Stomach (tissue), 19 donors: ENCODE results near the gene SUN1. TPM values are rescaled to one million over a fixed set of nuclear protein-coding genes. Genes with fewer than 3 reads are reported as not detected.
A peak's percentile ranks its signal among the peaks of the same experiment; 100 is the strongest.

Source experiments
- DNase-seq, 2 donors: peaks; one replicate each; pipeline versions ENCODE4 v3.0.0 to v3.0.0-alpha.2; 2013 to 2019
- H3K27ac ChIP-seq, 5 donors: fragments of 200-600 bp in 4 of 5; sonication (generic) in 4 of 5; one replicate each; pipeline ENCODE4 v1.5.1; 2013 to 2019; ENCODE audit warnings: mild to moderate bottlenecking in 1 of 5, moderate library complexity in 1 of 5
- H3K27me3 ChIP-seq, 3 donors: fragments of 200-600 bp; sonication (generic); one replicate each; pipeline ENCODE4 v1.5.1; 2017 to 2019; ENCODE audit warnings: mixed run types in 1 of 3
- H3K36me3 ChIP-seq, 4 donors: fragments of 200-600 bp; sonication (generic); 1 replicate in 3 of 4; 2 replicates in 1 of 4; pipeline ENCODE4 v1.5.1; 2016 to 2019
- H3K4me1 ChIP-seq, 4 donors: fragments of 200-600 bp; sonication (generic); one replicate each; pipeline ENCODE4 v1.5.1; 2016 to 2019
- H3K4me3 ChIP-seq, 4 donors: fragments of 200-600 bp; sonication (generic) in 3 of 4; one replicate each; pipeline ENCODE4 v1.5.1; 2016 to 2019; ENCODE audit warnings: mild to moderate bottlenecking in 1 of 4
- H3K9me3 ChIP-seq, 4 donors: fragments of 200-600 bp; sonication (generic); one replicate each; pipeline ENCODE4 v1.5.1; 2016 to 2019
- CTCF ChIP-seq, 7 experiments: fragments of 450-650 bp in 4 of 7; fragments of 200-600 bp in 3 of 7; sonication (generic) in 3 of 7; IDR thresholded peaks; one replicate each; pipeline ENCODE4 v1.5.1; 2016 to 2019; ENCODE audit warnings: antibody characterized with exemption in 7 of 7, control low read depth in 2 of 7, mild to moderate bottlenecking in 1 of 7
- EP300 ChIP-seq: sonication (generic); formaldehyde crosslinking; IDR thresholded peaks from one replicate; pipeline ENCODE4 v1.6.1; 2017; ENCODE audit warnings: antibody characterized with exemption
- POLR2A ChIP-seq, 4 donors: fragments of 450-650 bp; IDR thresholded peaks; one replicate each; pipeline ENCODE4 v1.6.1; 2016; ENCODE audit warnings: antibody characterized with exemption in 4 of 4, control low read depth in 2 of 4, mild to moderate bottlenecking in 1 of 4, moderate library complexity in 1 of 4
- POLR2AphosphoS5 ChIP-seq, 3 donors: sonication (generic); formaldehyde crosslinking; IDR thresholded peaks; one replicate each; pipeline ENCODE4 v1.6.1; 2016; ENCODE audit warnings: antibody characterized with exemption in 3 of 3
- WGBS, 5 donors: extraction: QIAGEN DNeasy Blood & Tissue Kit in 3 of 5; methylation state at CpG; one replicate each; pipeline versions ENCODE4 v1.1.5 to v1.1.7; 2013 to 2018; 5-methylcytosine and 5-hydroxymethylcytosine counted together
- intact Hi-C: fragments of 100-400 bp; cut with DNase I; formaldehyde crosslinking; loops from one replicate; pipeline ENCODE4 v1.15.1; 2023; ENCODE audit warnings: low total_unique reads
- long read RNA-seq, 10 donors: transcript quantifications; one replicate each; lab custom pipeline, GENCODE V29; 2026
- polyA plus RNA-seq, 3 donors: library from polyadenylated mRNA; stranded (reverse); fragments of 200-250 nt; gene quantifications; one replicate each; pipeline ENCODE4 v1.2.3, GENCODE V29; 2013
- total RNA-seq, 5 donors: library from RNA; depleted of rRNA; stranded (reverse); fragments of >200 nt; gene quantifications; one replicate each; pipeline versions ENCODE4 v1.1.0 to v1.2.3, GENCODE V29; 2014 to 2016
- donor health status: healthy with polysubstance abuse.
- donor health status: Bipolar disorder and iron deficiency.
- donor health status: healthy.

Gene SUN1
- total RNA-seq (100 to 1,000 TPM; 103 to 242 (median 159) TPM), polyA plus RNA-seq (10 to 100 TPM; 15.9 to 58.9 (median 21.7) TPM)
- long read RNA-seq, donor 1, partial matches to known transcripts: 10 of 12 reads
- long read RNA-seq, donor 1, other reads (novel, unspliced or antisense): 0 of 12 reads
- long read RNA-seq, donor 2, partial matches to known transcripts: 12 of 16 reads
- long read RNA-seq, donor 2, other reads (novel, unspliced or antisense): 0 of 16 reads
- long read RNA-seq, donor 3, full-length matches to known transcripts: 2 of 2 reads
- long read RNA-seq, donor 3, partial matches to known transcripts: 0 of 2 reads
- long read RNA-seq, donor 3, other reads (novel, unspliced or antisense): 0 of 2 reads
- long read RNA-seq, donor 4, partial matches to known transcripts: 0 of 1 reads
- long read RNA-seq, donor 4, other reads (novel, unspliced or antisense): 0 of 1 reads
- long read RNA-seq, donor 5, partial matches to known transcripts: 8 of 11 reads
- long read RNA-seq, donor 5, other reads (novel, unspliced or antisense): 0 of 11 reads
- long read RNA-seq, donor 6, full-length matches to known transcripts: 8 of 34 reads
- long read RNA-seq, donor 6, partial matches to known transcripts: 26 of 34 reads
- long read RNA-seq, donor 6, other reads (novel, unspliced or antisense): 0 of 34 reads
- long read RNA-seq, donor 7, partial matches to known transcripts: 12 of 15 reads
- long read RNA-seq, donor 7, other reads (novel, unspliced or antisense): 0 of 15 reads
- long read RNA-seq, donor 8, transcript SUN1-235 (3 exons, 2,824 nt): major isoform, 6 of 25 reads
- long read RNA-seq, donor 8, partial matches to known transcripts: 9 of 25 reads
- long read RNA-seq, donor 8, other reads (novel, unspliced or antisense): 8 of 25 reads
- long read RNA-seq, donor 9, partial matches to known transcripts: 41 of 42 reads
- long read RNA-seq, donor 9, other reads (novel, unspliced or antisense): 0 of 42 reads
- long read RNA-seq, donor 10, partial matches to known transcripts: 0 of 2 reads
- long read RNA-seq, donor 10, other reads (novel, unspliced or antisense): 0 of 2 reads

- Histone ChIP-seq H3K36me3 (peaks cover 0 to 15% (median 9%) of the 10 kb centered on the region in 4 donors), H3K27ac (peak within 1 kb of the TSS; percentile 85 to 94 (median 89)), H3K9me3 (no peaks in the 10 kb centered on the region), H3K27me3 (no peaks in the 10 kb centered on the region), H3K4me1 (peaks cover 66 to 90% (median 86%) of the 10 kb centered on the region in 4 donors), H3K4me3 (peak within 1 kb of the TSS; percentile 3 to 22 (median 16))
- DNase-seq: peak in 1 of 2 donors; percentile 87
- intact Hi-C loops: no loop called here
- TF ChIP-seq POLR2AphosphoS5 (IDR thresholded peaks at IDR 0.05) (peak in 1 of 3 donors; percentile 18), POLR2A (IDR thresholded peaks at IDR 0.05) (no peak)
- WGBS, 5 donors: 44 to 59% (median 50%) methylated on average over 24 of the region's 24 CpGs
These were observed at the start of gene SUN1 for GRCh38 chr7:832167-832967. SUN1 (plus strand) TSS chr7:832476; CDS start chr7:832525, 49 bp downstream.

- Histone ChIP-seq H3K27me3 (no peaks in the 10 kb centered on the region), H3K9me3 (no peaks in the 10 kb centered on the region), H3K27ac (peak overlapping the region in 1 of 5 donors; percentile 18), H3K4me3 (no peak overlapping the region), H3K4me1 (peaks cover 0 to 27% (median 15%) of the 10 kb centered on the region in 4 donors), H3K36me3 (peaks cover 13 to 82% (median 80%) of the 10 kb centered on the region in 4 donors)
- intact Hi-C loops: no loop called here
- WGBS, 5 donors: 92 to 96% (median 94%) methylated on average over 40 to 54 of the region's 56 CpGs
- TF ChIP-seq EP300: no peak
- no peak for DNase-seq
These were observed 49.4 kb upstream of the SUN1 start for GRCh38 chr7:782718-783449.

GRCh38 chr7:783556-784490 lies 48.5 kb upstream of the SUN1 start:
- peak overlapping the region in 1 of 5 donors; percentile 18 for H3K27ac ChIP-seq
- 91 to 95% (median 93%) methylated on average over 36 of the region's 36 CpGs for WGBS, 5 donors
- no peak for DNase-seq
- H3K36me3 ChIP-seq: peaks cover 13 to 79% (median 76%) of the 10 kb centered on the region in 4 donors
- no peaks in the 10 kb centered on the region for H3K9me3 ChIP-seq
- H3K4me3 ChIP-seq: no peak overlapping the region
- TF ChIP-seq EP300 (no peak), CTCF (IDR thresholded peaks at IDR 0.05) (no peak), POLR2AphosphoS5 (IDR thresholded peaks at IDR 0.05) (no peak), POLR2A (IDR thresholded peaks at IDR 0.05) (no peak)
- H3K4me1 ChIP-seq: peaks cover 0 to 24% (median 12%) of the 10 kb centered on the region in 4 donors
- H3K27me3 ChIP-seq: no peaks in the 10 kb centered on the region
- intact Hi-C loops: no loop called here

GRCh38 chr7:784971-785370 lies 47.3 kb upstream of the SUN1 start:
- Histone ChIP-seq H3K27ac (no peak overlapping the region), H3K4me3 (no peak overlapping the region), H3K27me3 (no peaks in the 10 kb centered on the region), H3K36me3 (peaks cover 13 to 69% (median 66%) of the 10 kb centered on the region in 4 donors), H3K9me3 (no peaks in the 10 kb centered on the region), H3K4me1 (peaks cover 0 to 18% (median 5%) of the 10 kb centered on the region in 4 donors)
- WGBS, 5 donors: 94 to 98% (median 95%) methylated on average over 21 of the region's 21 CpGs
- intact Hi-C loops: loop anchor here (5.0 kb wide), 1 partner anchor 87 kb away; no protein-coding TSS in a partner anchor
- no peak for TF ChIP-seq CTCF (IDR thresholded peaks at IDR 0.05)
- no peak for TF ChIP-seq EP300
- TF ChIP-seq POLR2AphosphoS5 (IDR thresholded peaks at IDR 0.05): no peak
- no peak for TF ChIP-seq POLR2A (IDR thresholded peaks at IDR 0.05)
- DNase-seq: no peak
